NCI-H1092 treated with DMSO at 0.1 percent for 48 hours (cell line): ENCODE results near the gene CMTM5.
"Not testable (repeated sequence)": the region's sequence is repeated elsewhere in the genome, so short reads cannot be mapped to it uniquely, and the experiment has no call there.

ENCODE experiments used
- DNase-seq: peaks from one replicate; lab custom pipeline; 2025; lab: John Stamatoyannopoulos, UW

The CMTM5 gene

GRCh38 chr14:23378612-23379220 is 1.9 kb downstream of the CMTM5 start:
- no peak for DNase-seq

GRCh38 chr14:23379366-23380196 is 2.7 kb downstream of the CMTM5 start:
- DNase-seq = peak; percentile 44

GRCh38 chr14:23380197-23380914 is 3.5 kb downstream of the CMTM5 start:
- no peak for DNase-seq

GRCh38 chr14:23380976-23381375 is 4.1 kb downstream of the CMTM5 start:
- no peak for DNase-seq

GRCh38 chr14:23381871-23382270 is 5.0 kb downstream of the CMTM5 start:
- peak; percentile 57 for DNase-seq

- DNase-seq = no peak
These were observed 5.4 kb downstream of the CMTM5 start for GRCh38 chr14:23382276-23382675.

- no peak for DNase-seq
These were observed 6.0 kb downstream of the CMTM5 start for GRCh38 chr14:23382731-23383440.

GRCh38 chr14:23384364-23385080 is 7.7 kb downstream of the CMTM5 start:
- no peak for DNase-seq

GRCh38 chr14:23385244-23385641 is 8.4 kb downstream of the CMTM5 start:
- no peak for DNase-seq

- no peak for DNase-seq
These were observed 8.9 kb downstream of the CMTM5 start for GRCh38 chr14:23385642-23386265.

GRCh38 chr14:23386266-23386657 is 9.4 kb downstream of the CMTM5 start:
- DNase-seq = not testable (repeated sequence)

- no peak for DNase-seq
These were observed 10.2 kb downstream of the CMTM5 start for GRCh38 chr14:23386999-23387398.

- no peak for DNase-seq
These were observed 11.4 kb downstream of the CMTM5 start for GRCh38 chr14:23387916-23388882.

- DNase-seq = no peak
These were observed 12.2 kb downstream of the CMTM5 start for GRCh38 chr14:23388996-23389395.

- DNase-seq = no peak
These were observed 12.6 kb downstream of the CMTM5 start for GRCh38 chr14:23389396-23389795.

GRCh38 chr14:23389871-23390270 is 13.0 kb downstream of the CMTM5 start:
- DNase-seq = not testable (repeated sequence)

- DNase-seq = no peak
These were observed 15.8 kb downstream of the CMTM5 start for GRCh38 chr14:23392613-23393012.

GRCh38 chr14:23396126-23396525 is 19.3 kb downstream of the CMTM5 start:
- no peak for DNase-seq

- DNase-seq = no peak
These were observed 20.0 kb downstream of the CMTM5 start for GRCh38 chr14:23396781-23397407.
